Endodermal cell (in vitro differentiated cells): ENCODE results near the gene MPP4. TPM values are rescaled to one million over a fixed set of nuclear protein-coding genes. Genes with fewer than 3 reads are reported as not detected.

Source experiments
- DNase-seq: peaks from one replicate; pipeline ENCODE4 v3.0.0-alpha.2; 2017
- H3K27ac ChIP-seq: 2 replicates; pipeline ENCODE4 v1.5.1; 2013; ENCODE audit warnings: mild to moderate bottlenecking, low read depth, low read length, moderate library complexity
- H3K27me3 ChIP-seq: 2 replicates; pipeline ENCODE4 v1.6.1; 2013; ENCODE audit warnings: mild to moderate bottlenecking, low read length, moderate library complexity; ENCODE audit not compliant: insufficient read depth, control insufficient read depth, poor library complexity, severe bottlenecking
- H3K36me3 ChIP-seq: 2 replicates; pipeline ENCODE4 v1.7.0; 2013; ENCODE audit warnings: mild to moderate bottlenecking, low read length, moderate library complexity; ENCODE audit not compliant: control insufficient read depth, insufficient read depth
- H3K4me1 ChIP-seq: one replicate; pipeline ENCODE4 v1.7.0; 2013; ENCODE audit warnings: low read length; ENCODE audit not compliant: control insufficient read depth, insufficient read depth
- H3K4me3 ChIP-seq: 2 replicates; pipeline ENCODE4 v1.5.1; 2013; ENCODE audit warnings: mild to moderate bottlenecking, low read length, moderate library complexity
- H3K9ac ChIP-seq: 2 replicates; pipeline ENCODE4 v1.6.1; 2013; ENCODE audit warnings: mild to moderate bottlenecking, low read length, moderate library complexity; ENCODE audit not compliant: poor library complexity, severe bottlenecking; ENCODE audit errors: extremely low read depth
- H3K9me3 ChIP-seq: 2 replicates; pipeline ENCODE4 v1.6.1; 2013; ENCODE audit warnings: mild to moderate bottlenecking, low read length, moderate library complexity; ENCODE audit not compliant: control insufficient read depth
- H3K27ac Mint-ChIP-seq: 2 replicates; pipeline ENCODE4 v1.8.0; 2020; ENCODE audit warnings: mixed read lengths
- H3K27me3 Mint-ChIP-seq: 2 replicates; pipeline ENCODE4 v1.8.0; 2021; ENCODE audit warnings: mild to moderate bottlenecking, mixed read lengths; ENCODE audit not compliant: insufficient read depth
- H3K36me3 Mint-ChIP-seq: 2 replicates; pipeline ENCODE4 v1.8.0; 2020; ENCODE audit warnings: low read depth, mixed read lengths
- H3K4me1 Mint-ChIP-seq: 2 replicates; pipeline ENCODE4 v1.8.0; 2020; ENCODE audit warnings: mixed read lengths
- H3K4me3 Mint-ChIP-seq: 2 replicates; pipeline ENCODE4 v1.8.0; 2020; ENCODE audit warnings: mild to moderate bottlenecking, moderate library complexity, mixed read lengths
- H3K9me3 Mint-ChIP-seq: 2 replicates; pipeline ENCODE4 v1.8.0; 2020; ENCODE audit warnings: mild to moderate bottlenecking, mixed read lengths
- WGBS, 2 experiments: methylation state at CpG; one replicate each; pipeline versions ENCODE4 v1.1.5 to v1.1.7; 2013; ENCODE audit warnings: missing lambda C conversion rate in 2 of 2, mixed read lengths in 1 of 2; ENCODE audit not compliant: insufficient coverage in 1 of 2, insufficient read length in 1 of 2; 5-methylcytosine and 5-hydroxymethylcytosine counted together
- total RNA-seq, 2 donors: library from RNA; stranded (reverse); fragmentation: NEBNext Ultra II Directional in 1 of 2; extraction: Animal tissue kit (Norgen Biotek cat#: 25700) in 1 of 2; gene quantifications; 2 replicates in 1 of 2; 3 replicates in 1 of 2; pipeline ENCODE4 v1.2.1, GENCODE V29; 2021
- TF ChIP-seq, protein P1 (sequence below): fragments of 200-600 bp; sonication (generic); conservative IDR thresholded peaks from 2 replicates; pipeline ENCODE4 v1.5.0; 2021; ENCODE audit warnings: antibody characterized with exemption, mild to moderate bottlenecking

Gene MPP4
- total RNA-seq, 2 donors from 2014 or later, result 0.18 TPM; not detected in 1

DNA sequence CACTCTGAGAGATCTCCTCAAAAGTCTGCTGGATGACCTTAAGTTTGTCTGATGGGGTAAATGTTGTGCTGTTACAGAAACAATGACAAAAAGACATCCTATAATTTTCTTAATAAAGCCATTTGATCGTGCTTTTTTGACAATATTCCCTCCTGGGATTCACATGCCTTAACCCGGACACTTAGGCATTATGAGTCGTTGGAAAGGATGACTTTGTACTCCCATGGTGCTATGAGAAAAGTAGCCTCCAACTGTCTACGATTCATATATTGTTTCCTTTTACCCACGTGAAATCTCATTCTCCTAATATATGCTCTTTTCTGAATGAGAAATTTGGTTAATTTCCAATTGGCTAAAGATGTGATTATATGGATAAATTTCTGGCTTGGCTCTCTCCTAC, 6.1 kb upstream of the MPP4 start:
- H3K9ac ChIP-seq, result no peak overlapping the region
- no peak overlapping the region for H3K27ac ChIP-seq
- H3K9me3 ChIP-seq, result no peaks in the 10 kb centered on the region
- WGBS, 2 experiments, result 93 to 98% methylated on average over 4 of the region's 5 CpGs
- no peaks in the 10 kb centered on the region for H3K27me3 Mint-ChIP-seq
- no peaks in the 10 kb centered on the region for H3K27me3 ChIP-seq
- no peak overlapping the region for H3K4me3 ChIP-seq
- peaks cover 89% of the 10 kb centered on the region for H3K36me3 ChIP-seq
- no peak overlapping the region for H3K4me3 Mint-ChIP-seq
- peaks cover under 1% of the 10 kb centered on the region for H3K4me1 ChIP-seq
- peaks cover 22% of the 10 kb centered on the region for H3K4me1 Mint-ChIP-seq
- H3K27ac Mint-ChIP-seq, result no peak overlapping the region
- no peak for DNase-seq
- TF ChIP-seq, protein P1, sequence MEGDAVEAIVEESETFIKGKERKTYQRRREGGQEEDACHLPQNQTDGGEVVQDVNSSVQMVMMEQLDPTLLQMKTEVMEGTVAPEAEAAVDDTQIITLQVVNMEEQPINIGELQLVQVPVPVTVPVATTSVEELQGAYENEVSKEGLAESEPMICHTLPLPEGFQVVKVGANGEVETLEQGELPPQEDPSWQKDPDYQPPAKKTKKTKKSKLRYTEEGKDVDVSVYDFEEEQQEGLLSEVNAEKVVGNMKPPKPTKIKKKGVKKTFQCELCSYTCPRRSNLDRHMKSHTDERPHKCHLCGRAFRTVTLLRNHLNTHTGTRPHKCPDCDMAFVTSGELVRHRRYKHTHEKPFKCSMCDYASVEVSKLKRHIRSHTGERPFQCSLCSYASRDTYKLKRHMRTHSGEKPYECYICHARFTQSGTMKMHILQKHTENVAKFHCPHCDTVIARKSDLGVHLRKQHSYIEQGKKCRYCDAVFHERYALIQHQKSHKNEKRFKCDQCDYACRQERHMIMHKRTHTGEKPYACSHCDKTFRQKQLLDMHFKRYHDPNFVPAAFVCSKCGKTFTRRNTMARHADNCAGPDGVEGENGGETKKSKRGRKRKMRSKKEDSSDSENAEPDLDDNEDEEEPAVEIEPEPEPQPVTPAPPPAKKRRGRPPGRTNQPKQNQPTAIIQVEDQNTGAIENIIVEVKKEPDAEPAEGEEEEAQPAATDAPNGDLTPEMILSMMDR, result no peak
- no peaks in the 10 kb centered on the region for H3K9me3 Mint-ChIP-seq
- H3K36me3 Mint-ChIP-seq, result peaks cover 68% of the 10 kb centered on the region

DNA sequence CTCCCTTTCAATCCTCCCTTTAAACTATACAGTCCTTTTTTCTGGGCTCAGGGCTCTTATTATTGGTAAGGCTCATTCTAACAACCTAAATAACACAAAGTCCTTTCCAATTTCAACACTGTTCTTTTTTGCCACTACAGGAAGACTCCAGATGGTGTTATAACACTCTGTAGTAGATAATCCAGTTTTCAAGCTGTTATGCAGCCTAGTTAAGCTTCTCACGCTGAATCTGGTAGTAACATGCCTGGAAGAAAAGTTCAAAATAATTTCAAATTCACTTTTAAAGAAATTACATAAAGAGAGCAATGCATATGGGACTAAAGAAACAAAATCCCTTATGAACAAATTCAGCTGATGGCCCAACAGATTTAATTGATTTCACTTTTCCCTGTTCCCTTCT, 3.2 kb upstream of the MPP4 start:
- Mint-ChIP-seq H3K36me3 (peaks cover 46% of the 10 kb centered on the region), H3K27me3 (no peaks in the 10 kb centered on the region), H3K4me1 (peaks cover 50% of the 10 kb centered on the region), H3K27ac (no peak overlapping the region), H3K4me3 (no peak overlapping the region), H3K9me3 (no peaks in the 10 kb centered on the region)
- Histone ChIP-seq H3K27me3 (no peaks in the 10 kb centered on the region), H3K36me3 (peaks cover 60% of the 10 kb centered on the region), H3K4me1 (peaks cover 17% of the 10 kb centered on the region), H3K9me3 (no peaks in the 10 kb centered on the region), H3K4me3 (no peak overlapping the region), H3K27ac (no peak overlapping the region), H3K9ac (no peak overlapping the region)
- TF ChIP-seq, protein P1, result no peak
- no peak for DNase-seq
- WGBS, 2 experiments, result 86 to 89% methylated on average over 1 of the region's 1 CpG

DNA sequence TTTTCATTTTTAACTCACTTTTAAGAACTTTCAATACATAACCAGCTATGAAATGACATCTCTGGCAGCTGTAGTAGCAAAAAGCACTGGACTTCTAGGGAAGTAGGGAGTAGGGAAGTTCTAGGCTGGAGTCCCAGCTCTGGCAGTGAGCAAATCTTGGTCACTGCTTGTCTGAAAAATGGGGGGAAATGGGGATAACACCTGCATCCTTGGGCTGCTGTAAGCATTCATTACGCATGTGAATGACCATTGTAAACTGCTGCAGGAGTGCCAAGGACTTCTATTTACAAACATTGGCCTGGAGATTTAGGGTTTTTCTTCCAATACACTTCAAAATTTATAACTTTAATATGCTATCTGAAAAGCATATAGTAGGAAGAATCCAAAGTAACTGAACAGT, 972 bp upstream of the MPP4 start:
- Histone ChIP-seq H3K4me1 (peaks cover 17% of the 10 kb centered on the region), H3K9ac (no peak overlapping the region), H3K27me3 (no peaks in the 10 kb centered on the region), H3K9me3 (no peaks in the 10 kb centered on the region), H3K36me3 (peaks cover 44% of the 10 kb centered on the region), H3K27ac (no peak overlapping the region), H3K4me3 (no peak overlapping the region)
- Mint-ChIP-seq H3K4me3 (no peak overlapping the region), H3K9me3 (no peaks in the 10 kb centered on the region), H3K4me1 (peaks cover 56% of the 10 kb centered on the region), H3K27me3 (no peaks in the 10 kb centered on the region), H3K27ac (no peak overlapping the region), H3K36me3 (peaks cover 32% of the 10 kb centered on the region)
- WGBS, 2 experiments, result 80 to 91% methylated on average over 1 of the region's 1 CpG
- TF ChIP-seq, protein P1, result no peak
- DNase-seq, result no peak
